Tibial nerve (tissue), 4 donors: ENCODE data around the gene SLC38A10.

Experiments
- EP300 ChIP-seq, 2 donors: sonication (generic); formaldehyde crosslinking; IDR thresholded peaks; one replicate each; pipeline ENCODE4 v1.6.1; 2017; ENCODE audit warnings: antibody characterized with exemption in 2 of 2, mild to moderate bottlenecking in 1 of 2
- POLR2A ChIP-seq, 2 donors: fragments of 450-650 bp; IDR thresholded peaks; one replicate each; pipeline ENCODE4 v1.6.1; 2017; ENCODE audit warnings: antibody characterized with exemption in 2 of 2, mild to moderate bottlenecking in 2 of 2, moderate library complexity in 2 of 2
- TF ChIP-seq, protein P1 (sequence below), 5 experiments: fragments of 200-600 bp in 3 of 5; fragments of 450-650 bp in 2 of 5; sonication (generic) in 3 of 5; IDR thresholded peaks; one replicate each; pipeline ENCODE4 v1.5.1; 2016 to 2019; ENCODE audit warnings: antibody characterized with exemption in 5 of 5, mild to moderate bottlenecking in 3 of 5, moderate library complexity in 2 of 5

DNA sequence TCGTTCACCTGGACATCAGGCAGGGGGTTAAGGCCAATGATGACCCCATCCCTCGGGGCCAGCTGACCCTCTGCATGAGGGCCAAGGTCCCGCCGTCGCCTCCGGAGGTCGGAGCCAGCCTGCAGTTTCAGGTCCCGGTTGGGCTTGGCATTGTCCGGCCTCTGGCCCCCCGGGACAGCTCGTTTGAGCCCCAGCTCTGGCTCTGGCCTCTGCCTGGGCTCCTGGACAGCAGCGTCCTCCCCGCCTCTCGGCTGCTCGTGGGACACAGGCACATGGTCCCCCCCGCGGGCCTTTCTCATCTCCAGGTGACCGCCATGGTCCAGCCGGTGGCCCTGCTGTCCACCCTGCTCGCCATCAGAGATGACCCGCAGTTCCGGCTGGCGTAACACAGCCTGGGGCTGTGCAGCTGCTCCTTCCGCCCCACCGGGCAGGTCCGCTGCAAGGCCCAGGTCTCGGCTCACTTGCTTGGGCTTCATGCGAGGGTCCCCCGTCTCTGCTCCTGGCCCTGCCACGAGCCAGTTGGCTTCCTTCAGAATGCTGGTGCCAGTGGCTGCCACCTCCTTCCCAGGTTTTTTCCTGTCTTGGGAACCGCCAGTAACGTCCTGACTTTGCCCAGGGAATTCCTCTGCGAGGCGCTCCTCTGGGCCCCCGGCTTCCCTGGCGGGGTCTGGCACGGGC is 49.3 kb downstream of the SLC38A10 start:
- TF ChIP-seq, protein P1, sequence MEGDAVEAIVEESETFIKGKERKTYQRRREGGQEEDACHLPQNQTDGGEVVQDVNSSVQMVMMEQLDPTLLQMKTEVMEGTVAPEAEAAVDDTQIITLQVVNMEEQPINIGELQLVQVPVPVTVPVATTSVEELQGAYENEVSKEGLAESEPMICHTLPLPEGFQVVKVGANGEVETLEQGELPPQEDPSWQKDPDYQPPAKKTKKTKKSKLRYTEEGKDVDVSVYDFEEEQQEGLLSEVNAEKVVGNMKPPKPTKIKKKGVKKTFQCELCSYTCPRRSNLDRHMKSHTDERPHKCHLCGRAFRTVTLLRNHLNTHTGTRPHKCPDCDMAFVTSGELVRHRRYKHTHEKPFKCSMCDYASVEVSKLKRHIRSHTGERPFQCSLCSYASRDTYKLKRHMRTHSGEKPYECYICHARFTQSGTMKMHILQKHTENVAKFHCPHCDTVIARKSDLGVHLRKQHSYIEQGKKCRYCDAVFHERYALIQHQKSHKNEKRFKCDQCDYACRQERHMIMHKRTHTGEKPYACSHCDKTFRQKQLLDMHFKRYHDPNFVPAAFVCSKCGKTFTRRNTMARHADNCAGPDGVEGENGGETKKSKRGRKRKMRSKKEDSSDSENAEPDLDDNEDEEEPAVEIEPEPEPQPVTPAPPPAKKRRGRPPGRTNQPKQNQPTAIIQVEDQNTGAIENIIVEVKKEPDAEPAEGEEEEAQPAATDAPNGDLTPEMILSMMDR (IDR thresholded peaks at IDR 0.05): no peak
- TF ChIP-seq EP300 (IDR thresholded peaks at IDR 0.05): no peak
- TF ChIP-seq POLR2A (IDR thresholded peaks at IDR 0.05): no peak
